ENCODE results near the gene IFNA4. TPM values are rescaled to one million over a fixed set of nuclear protein-coding genes. Genes with fewer than 3 reads are reported as not detected.
"Not testable (repeated sequence)": the region's sequence is repeated elsewhere in the genome, so short reads cannot be mapped to it uniquely, and the experiment has no call there.

The IFNA4 gene
- total and polyA plus RNA-seq, 2 of the 8 experiments (the other 6 are each of a cell fraction or from before 2014, with no cell fraction given): not detected

DNA sequence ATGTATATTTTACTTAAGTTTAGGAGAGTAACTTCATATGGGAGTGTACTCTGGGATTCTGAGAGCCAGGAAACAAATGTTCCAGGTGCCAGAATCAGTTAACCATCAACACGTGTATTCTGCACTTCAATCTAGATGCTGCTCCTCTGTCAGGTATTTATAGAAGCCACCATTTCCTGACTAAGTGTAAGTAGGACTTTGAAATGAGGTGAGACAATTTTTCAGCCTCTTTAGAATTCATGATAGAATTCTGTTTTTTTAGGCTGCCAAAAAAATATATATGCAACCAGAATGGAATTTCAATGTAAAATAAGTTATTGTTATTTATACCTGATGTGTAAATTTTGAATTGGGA lies 49.0 kb upstream of the IFNA4 start:
- H3K56ac ChIP-seq (replicated peaks; ENCODE audit: insufficient read length, low read depth, low read length); H3K27me3 ChIP-seq (replicated peaks in 1 of 4; ENCODE audit: control insufficient read depth in 3 of 4, extremely low read depth in 1 of 4, insufficient read depth in 3 of 4, low read length in 3 of 4); H3K23ac ChIP-seq (ENCODE audit: insufficient read length); POLR2A ChIA-PET (ENCODE audit: partially characterized antibody); H2BK15ac ChIP-seq (ENCODE audit: low read length); DNase-seq (ENCODE audit: low read depth in 1 of 2, low spot score in 2 of 2); H3K23me2 ChIP-seq (ENCODE audit: low read depth, low read length); H3K79me2 ChIP-seq (ENCODE audit: control insufficient read depth in 1 of 2, insufficient read depth in 2 of 2, low read length in 2 of 2); H3K36me3 ChIP-seq (ENCODE audit: control insufficient read depth in 2 of 4, insufficient read depth in 4 of 4, low read length in 3 of 4); H2BK5ac ChIP-seq (ENCODE audit: low read depth, low read length); H4K5ac ChIP-seq (ENCODE audit: insufficient read length, low read depth, low read length); H2AFZ ChIP-seq (ENCODE audit: low read length); FAIRE-seq; H3K9me3 ChIP-seq (ENCODE audit: insufficient read depth in 2 of 2, low read depth in 1 of 2, low read length in 1 of 2); H3K27ac ChIP-seq (ENCODE audit: low read depth, low read length); H3K4ac ChIP-seq (replicated peaks; ENCODE audit: insufficient read length, low read depth, low read length); H3K4me3 ChIP-seq (ENCODE audit: extremely low read depth in 1 of 4, insufficient read depth in 2 of 4, low read depth in 3 of 4, low read length in 4 of 4); H3K4me1 ChIP-seq (replicated peaks in 1 of 4; ENCODE audit: control insufficient read depth in 3 of 4, insufficient read depth in 4 of 4, low read length in 3 of 4); H3K4me2 ChIP-seq (ENCODE audit: insufficient read depth in 1 of 2, low read depth in 2 of 2, low read length in 2 of 2); H3K18ac ChIP-seq (ENCODE audit: extremely low read depth, low read length); H2BK120ac ChIP-seq (replicated peaks; ENCODE audit: low read depth, low read length); H2BK12ac ChIP-seq (ENCODE audit: low read depth, low read length); H4K20me1 ChIP-seq (replicated peaks in 1 of 2; ENCODE audit: control insufficient read depth in 1 of 2, insufficient read depth in 2 of 2, low read length in 2 of 2); H4K91ac ChIP-seq (replicated peaks; ENCODE audit: insufficient read length, low read length); H3K14ac ChIP-seq (ENCODE audit: insufficient read length); H3K79me1 ChIP-seq (ENCODE audit: low read depth, low read length); H4K8ac ChIP-seq (ENCODE audit: extremely low read depth, insufficient read depth, low read length); H2AK5ac ChIP-seq (ENCODE audit: low read depth, low read length); H2BK20ac ChIP-seq (ENCODE audit: low read length); H3K9ac ChIP-seq (replicated peaks in 1 of 4; ENCODE audit: extremely low read depth in 1 of 4, low read depth in 3 of 4, low read length in 3 of 4): not testable (repeated sequence)
- WGBS, 2 experiments (ENCODE audit: extremely low coverage in 1 of 2, insufficient coverage in 1 of 2, insufficient read length in 1 of 2, insufficient replicate concordance in 2 of 2, low coverage in 1 of 2, low lambda C conversion rate in 2 of 2, missing lambda C conversion rate in 1 of 2): 26% methylated on average over 1 of the region's 1 CpG; no CpG with 5 or more reads in 1 of the 2 experiments
- CTCF ChIA-PET (ENCODE audit: partially characterized antibody): interaction anchor here (0.5 to 3.0 kb wide), 32 partner anchors 14 to 575 kb away, joined by 3 to 31 read pairs (median 4); no protein-coding TSS in a partner anchor
